ENCODE data around the gene ERVMER34-1. TPM values are rescaled to one million over a fixed set of nuclear protein-coding genes. Genes with fewer than 3 reads are reported as not detected.

ERVMER34-1 gene
- total RNA-seq, 2 donors from 2014 or later = 0.33 to 0.52 TPM

- WGBS, 2 donors = 91 to 94% methylated on average over 6 of the region's 6 CpGs
- H3K9me3 ChIP-seq = no peaks in the 10 kb centered on the region
- DNase-seq = no peak
- intact Hi-C loops (cut with DNase I) = no loop called here
- no peak overlapping the region for H3K27ac ChIP-seq
- H3K27me3 ChIP-seq = no peaks in the 10 kb centered on the region
- no peaks in the 10 kb centered on the region for H3K36me3 ChIP-seq (replicated peaks in 1 of 2; ENCODE audit: insufficient read depth in 1 of 2, low read depth in 2 of 2)
- H3K4me1 ChIP-seq = no peaks in the 10 kb centered on the region
- ATAC-seq = no peak
- no peak for TF ChIP-seq POLR2A (IDR thresholded peaks at IDR 0.05)
- no peak for TF ChIP-seq CTCF (IDR thresholded peaks at IDR 0.05)
- no peak overlapping the region for H3K4me3 ChIP-seq
Measured at GRCh38 chr4:52789774-52790173, 38.5 kb upstream of the ERVMER34-1 start.

- H3K4me1 ChIP-seq = no peaks in the 10 kb centered on the region
- no peak for TF ChIP-seq CTCF (IDR thresholded peaks at IDR 0.05)
- no peak for TF ChIP-seq POLR2A (IDR thresholded peaks at IDR 0.05)
- 57 to 62% methylated on average over 6 of the region's 6 CpGs for WGBS, 2 donors
- H3K4me3 ChIP-seq = no peak overlapping the region
- no peaks in the 10 kb centered on the region for H3K9me3 ChIP-seq
- H3K36me3 ChIP-seq (replicated peaks in 1 of 2; ENCODE audit: insufficient read depth in 1 of 2, low read depth in 2 of 2) = no peaks in the 10 kb centered on the region
- DNase-seq = no peak
- intact Hi-C loops (cut with DNase I) = no loop called here
- no peak for ATAC-seq
- no peak overlapping the region for H3K27ac ChIP-seq
- H3K27me3 ChIP-seq = no peaks in the 10 kb centered on the region
Measured at GRCh38 chr4:52788806-52789205, 37.6 kb upstream of the ERVMER34-1 start.

GRCh38 chr4:52783069-52783468 is 31.8 kb upstream of the ERVMER34-1 start:
- H3K27me3 ChIP-seq = no peaks in the 10 kb centered on the region
- no peaks in the 10 kb centered on the region for H3K4me1 ChIP-seq
- DNase-seq (no peak), ATAC-seq (no peak)
- intact Hi-C loops (cut with DNase I) = no loop called here
- no peak overlapping the region for H3K27ac ChIP-seq
- TF ChIP-seq CTCF (IDR thresholded peaks at IDR 0.05) = no peak
- TF ChIP-seq POLR2A (IDR thresholded peaks at IDR 0.05) = no peak
- 86 to 88% methylated on average over 4 of the region's 4 CpGs for WGBS, 2 donors
- no peaks in the 10 kb centered on the region for H3K9me3 ChIP-seq
- H3K36me3 ChIP-seq (replicated peaks in 1 of 2; ENCODE audit: insufficient read depth in 1 of 2, low read depth in 2 of 2) = no peaks in the 10 kb centered on the region
- no peak overlapping the region for H3K4me3 ChIP-seq

- DNase-seq (no peak), ATAC-seq (no peak)
- no peak overlapping the region for H3K27ac ChIP-seq
- intact Hi-C loops (cut with DNase I) = no loop called here
- no peaks in the 10 kb centered on the region for H3K4me1 ChIP-seq
- H3K9me3 ChIP-seq = no peaks in the 10 kb centered on the region
- WGBS, 2 donors = 77 to 82% methylated on average over 4 of the region's 4 CpGs
- TF ChIP-seq CTCF (IDR thresholded peaks at IDR 0.05) (no peak), POLR2A (IDR thresholded peaks at IDR 0.05) (no peak)
- no peaks in the 10 kb centered on the region for H3K36me3 ChIP-seq (replicated peaks in 1 of 2; ENCODE audit: insufficient read depth in 1 of 2, low read depth in 2 of 2)
- H3K27me3 ChIP-seq = no peaks in the 10 kb centered on the region
- H3K4me3 ChIP-seq = no peak overlapping the region
Measured at GRCh38 chr4:52780617-52781354, 29.6 kb upstream of the ERVMER34-1 start.

GRCh38 chr4:52780206-52780605 is 29.0 kb upstream of the ERVMER34-1 start:
- Histone ChIP-seq H3K4me1 (no peaks in the 10 kb centered on the region), H3K27me3 (no peaks in the 10 kb centered on the region), H3K27ac (no peak overlapping the region), H3K4me3 (no peak overlapping the region), H3K9me3 (no peaks in the 10 kb centered on the region), H3K36me3 (replicated peaks in 1 of 2; ENCODE audit: insufficient read depth in 1 of 2, low read depth in 2 of 2) (no peaks in the 10 kb centered on the region)
- DNase-seq (no peak), ATAC-seq (no peak)
- 67 to 81% methylated on average over 2 of the region's 2 CpGs for WGBS, 2 donors
- intact Hi-C loops (cut with DNase I) = no loop called here
- TF ChIP-seq CTCF (IDR thresholded peaks at IDR 0.05) = no peak
- TF ChIP-seq POLR2A (IDR thresholded peaks at IDR 0.05) = no peak

All from body of pancreas (tissue), 4 donors.